H1 (cell line): ENCODE results near the gene CFL2. TPM values are rescaled to one million over a fixed set of nuclear protein-coding genes. Genes with fewer than 3 reads are reported as not detected.

ENCODE experiments used
- CTCF ChIA-PET: fragments of 300-600 bp; sonication (Branson Sonifier 250); formaldehyde crosslinking; loops from one replicate; lab custom pipeline; 2021; ENCODE audit not compliant: partially characterized antibody; lab: Charles Lee
- POLR2A ChIA-PET: fragments of 300-600 bp; sonication (Branson Sonifier 250); formaldehyde crosslinking; loops from one replicate; lab custom pipeline; 2021; ENCODE audit warnings: inconsistent platforms; ENCODE audit not compliant: partially characterized antibody; lab: Charles Lee
- DNase-seq, 2 experiments: peaks; one replicate each; pipeline versions ENCODE4 v3.0.0 to v3.0.0-alpha.2; 2010 to 2022; ENCODE audit warnings: low spot score in 2 of 2, low read depth in 1 of 2, mixed read lengths in 1 of 2
- FAIRE-seq: peaks from 2 replicates; lab custom pipeline; 2011; peaks lifted over from hg19 to GRCh38; lab: Jason Lieb, UNC
- H2AFZ ChIP-seq: 2 replicates; pipeline ENCODE4 v1.8.1; 2012; ENCODE audit warnings: low read length, inconsistent platforms
- H2AK5ac ChIP-seq: 2 replicates; pipeline ENCODE4 v1.6.1; 2013; ENCODE audit warnings: low read depth, low read length
- H2BK120ac ChIP-seq: replicated peaks from 2 replicates; pipeline ENCODE3; 2013; ENCODE audit warnings: low read depth, low read length, inconsistent platforms
- H2BK12ac ChIP-seq: 2 replicates; pipeline ENCODE4 v1.6.1; 2013; ENCODE audit warnings: low read depth, low read length
- H2BK15ac ChIP-seq: 2 replicates; pipeline ENCODE4 v1.6.1; 2013; ENCODE audit warnings: low read length
- H2BK20ac ChIP-seq: 2 replicates; pipeline ENCODE4 v1.6.1; 2013; ENCODE audit warnings: low read length
- H2BK5ac ChIP-seq: 2 replicates; pipeline ENCODE4 v1.6.1; 2013; ENCODE audit warnings: low read depth, low read length
- H3K14ac ChIP-seq: 2 replicates; pipeline ENCODE4 v1.6.1; 2013; ENCODE audit warnings: inconsistent platforms; ENCODE audit not compliant: insufficient read length
- H3K18ac ChIP-seq: 2 replicates; pipeline ENCODE4 v1.6.1; 2013; ENCODE audit warnings: low read length; ENCODE audit errors: extremely low read depth
- H3K23ac ChIP-seq: 2 replicates; pipeline ENCODE4 v1.6.1; 2013; ENCODE audit warnings: inconsistent platforms; ENCODE audit not compliant: insufficient read length
- H3K23me2 ChIP-seq: 2 replicates; pipeline ENCODE4 v1.6.1; 2013; ENCODE audit warnings: low read depth, low read length
- H3K27ac ChIP-seq: 2 replicates; pipeline ENCODE4 v1.6.1; 2011; ENCODE audit warnings: low read depth, low read length, inconsistent platforms
- H3K27me3 ChIP-seq, 4 experiments: replicated peaks in 1 of 4; 1 replicate in 1 of 4; 2 replicates in 3 of 4; pipeline versions ENCODE4 v1.6.1 to v1.8.1; 2011 to 2013; ENCODE audit warnings: low read length in 3 of 4, mild to moderate bottlenecking in 3 of 4, inconsistent platforms in 2 of 4, mixed read lengths in 2 of 4, moderate library complexity in 1 of 4; ENCODE audit not compliant: control insufficient read depth in 3 of 4, insufficient read depth in 3 of 4; ENCODE audit errors: extremely low read depth in 1 of 4
- H3K36me3 ChIP-seq, 4 experiments: 2 replicates each; pipeline versions ENCODE4 v1.6.1 to v1.8.1; 2011 to 2013; ENCODE audit warnings: mild to moderate bottlenecking in 4 of 4, low read length in 3 of 4, moderate library complexity in 2 of 4, control low read depth in 1 of 4, inconsistent platforms in 1 of 4; ENCODE audit not compliant: insufficient read depth in 4 of 4, control insufficient read depth in 2 of 4
- H3K4ac ChIP-seq: replicated peaks from 2 replicates; pipeline ENCODE3; 2013; ENCODE audit warnings: low read length, low read depth, mixed read lengths, inconsistent platforms; ENCODE audit not compliant: insufficient read length
- H3K4me1 ChIP-seq, 4 experiments: replicated peaks in 1 of 4; 1 replicate in 1 of 4; 2 replicates in 3 of 4; pipeline versions ENCODE4 v1.6.1 to v1.8.1; 2011 to 2013; ENCODE audit warnings: low read length in 3 of 4, inconsistent platforms in 2 of 4, mixed read lengths in 1 of 4; ENCODE audit not compliant: insufficient read depth in 4 of 4, control insufficient read depth in 3 of 4
- H3K4me2 ChIP-seq, 2 experiments: 2 replicates each; pipeline versions ENCODE4 v1.6.1 to v1.8.1; 2011 to 2013; ENCODE audit warnings: low read depth in 2 of 2, low read length in 2 of 2, control low read depth in 1 of 2, inconsistent platforms in 1 of 2, mild to moderate bottlenecking in 1 of 2; ENCODE audit not compliant: insufficient read depth in 1 of 2
- H3K4me3 ChIP-seq, 4 experiments: fragments of 200-600, 300-600 bp in 1 of 4; sonication (generic), shearing (Covaris generic), sonication (Bioruptor Twin) in 1 of 4; 2 replicates each; pipeline versions ENCODE4 v1.5.1 to v1.8.1; 2011 to 2016; ENCODE audit warnings: low read length in 4 of 4, low read depth in 3 of 4, control low read depth in 2 of 4, inconsistent platforms in 2 of 4, mild to moderate bottlenecking in 2 of 4, mixed read lengths in 1 of 4, moderate library complexity in 1 of 4; ENCODE audit not compliant: insufficient read depth in 2 of 4; ENCODE audit errors: extremely low read depth in 1 of 4
- H3K56ac ChIP-seq: replicated peaks from 2 replicates; pipeline ENCODE3; 2013; ENCODE audit warnings: low read depth, mild to moderate bottlenecking, mixed read lengths, low read length, inconsistent platforms; ENCODE audit not compliant: insufficient read length
- H3K79me1 ChIP-seq: 2 replicates; pipeline ENCODE4 v1.6.1; 2013; ENCODE audit warnings: low read depth, low read length, control low read depth
- H3K79me2 ChIP-seq, 2 experiments: 2 replicates each; pipeline versions ENCODE4 v1.6.1 to v1.8.1; 2012 to 2013; ENCODE audit warnings: low read length in 2 of 2, mild to moderate bottlenecking in 2 of 2, inconsistent platforms in 1 of 2; ENCODE audit not compliant: insufficient read depth in 2 of 2, control insufficient read depth in 1 of 2
- H3K9ac ChIP-seq, 4 experiments: replicated peaks in 1 of 4; 1 replicate in 1 of 4; 2 replicates in 3 of 4; pipeline versions ENCODE4 v1.6.1 to v1.8.1; 2011 to 2013; ENCODE audit warnings: low read depth in 3 of 4, low read length in 3 of 4, control low read depth in 2 of 4, mild to moderate bottlenecking in 2 of 4, moderate library complexity in 2 of 4, inconsistent platforms in 1 of 4; ENCODE audit errors: extremely low read depth in 1 of 4
- H3K9me3 ChIP-seq, 2 experiments: 2 replicates each; pipeline versions ENCODE4 v1.6.1 to v1.8.1; 2012 to 2013; ENCODE audit warnings: mild to moderate bottlenecking in 2 of 2, moderate library complexity in 2 of 2, control low read depth in 1 of 2, inconsistent platforms in 1 of 2, low read depth in 1 of 2, low read length in 1 of 2, mixed read lengths in 1 of 2; ENCODE audit not compliant: insufficient read depth in 2 of 2
- H4K20me1 ChIP-seq, 2 experiments: replicated peaks in 1 of 2; 2 replicates each; pipeline versions ENCODE3 to v1.8.1; 2011 to 2013; ENCODE audit warnings: inconsistent platforms in 2 of 2, low read length in 2 of 2, mild to moderate bottlenecking in 1 of 2; ENCODE audit not compliant: insufficient read depth in 2 of 2, control insufficient read depth in 1 of 2
- H4K5ac ChIP-seq: 2 replicates; pipeline ENCODE4 v1.6.1; 2013; ENCODE audit warnings: low read length, low read depth, mixed read lengths, inconsistent platforms; ENCODE audit not compliant: insufficient read length
- H4K8ac ChIP-seq: 2 replicates; pipeline ENCODE4 v1.8.0; 2013; ENCODE audit warnings: mild to moderate bottlenecking, moderate library complexity, low read length, inconsistent platforms; ENCODE audit not compliant: insufficient read depth; ENCODE audit errors: extremely low read depth
- H4K91ac ChIP-seq: replicated peaks from 2 replicates; pipeline ENCODE3; 2013; ENCODE audit warnings: low read length, mixed read lengths, inconsistent platforms; ENCODE audit not compliant: insufficient read length
- CREB1 ChIP-seq: IDR thresholded peaks from 2 replicates; pipeline ENCODE4 v1.6.1; 2012; ENCODE audit warnings: inconsistent platforms
- FOSL1 ChIP-seq: IDR thresholded peaks from 2 replicates; pipeline ENCODE4 v1.6.1; 2011; ENCODE audit warnings: mild to moderate bottlenecking, low read depth, low read length, moderate library complexity; ENCODE audit not compliant: insufficient read depth
- whole genome bisulfite sequencing, 2 experiments: shearing (Covaris generic) in 1 of 2; methylation state at CpG; one replicate each; pipeline versions ENCODE4 v1.1.6 to v1.1.7; 2013 to 2015; ENCODE audit warnings: low lambda C conversion rate in 2 of 2, mixed read lengths in 2 of 2, inconsistent platforms in 1 of 2, low coverage in 1 of 2, missing lambda C conversion rate in 1 of 2; ENCODE audit not compliant: insufficient replicate concordance in 2 of 2, insufficient coverage in 1 of 2, insufficient read length in 1 of 2; ENCODE audit errors: extremely low coverage in 1 of 2, missing lambda C conversion rate in 1 of 2; 5-methylcytosine and 5-hydroxymethylcytosine counted together
- polyA plus RNA-seq, 7 experiments: library from polyadenylated mRNA; depleted of rRNA in 3 of 7; stranded (reverse) in 5 of 7; unstranded in 2 of 7; fragments of >200 nt in 5 of 7; fragments of 200-250 nt in 2 of 7; gene quantifications; 1 replicate in 5 of 7; 2 replicates in 1 of 7; 4 replicates in 1 of 7; pipeline versions ENCODE4 v1.2.1 to v1.2.3, GENCODE V29; 2011 to 2013; ENCODE audit warnings: missing spikeins in 2 of 7, mixed read lengths in 2 of 7
- total RNA-seq: library from RNA; stranded (reverse); fragmentation: NEBNext Ultra II Directional; extraction: Animal tissue kit (Norgen Biotek cat#: 25700); gene quantifications from 2 replicates; pipeline ENCODE4 v1.2.1, GENCODE V29; 2021
- TF ChIP-seq, protein P1 (sequence below): IDR thresholded peaks from 2 replicates; pipeline ENCODE4 v1.6.1; 2012; ENCODE audit warnings: low read length, inconsistent platforms

Gene CFL2
- total and polyA plus RNA-seq, 2 of the 8 experiments (the other 6 are each of a cell fraction or from before 2014, with no cell fraction given), result 9.7 to 20.5 TPM

DNA sequence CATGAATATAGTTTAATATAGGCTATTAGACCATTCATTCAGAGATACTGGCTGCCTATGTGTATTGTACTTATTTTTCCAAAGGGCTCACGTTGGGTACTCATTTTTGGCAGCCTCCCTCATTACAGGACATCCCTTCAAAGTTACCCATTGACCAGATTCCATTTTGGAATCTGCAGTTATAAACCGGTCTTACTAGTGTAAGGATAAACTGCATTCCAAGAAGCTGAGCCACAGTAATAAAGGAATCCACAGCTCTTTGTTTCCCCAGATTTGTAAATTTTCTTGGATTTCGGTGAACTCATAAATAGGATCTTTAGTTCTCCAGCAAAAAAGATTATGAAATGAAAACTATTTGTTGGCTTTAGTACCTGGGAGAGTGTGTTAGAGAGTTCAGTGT lies 18.9 kb upstream of the CFL2 start:
- no peak overlapping the region for H2BK5ac ChIP-seq
- no peaks in the 10 kb centered on the region for H3K79me1 ChIP-seq
- ChIA-PET CTCF (interaction anchor here (0.6 to 2.9 kb wide), 6 partner anchors 9 to 96 kb away, joined by 3 to 37 read pairs (median 6); no protein-coding TSS in a partner anchor), POLR2A (interaction anchor here (0.7 to 2.6 kb wide), 4 partner anchors 10 to 40 kb away, joined by 3 to 9 read pairs (median 4); no protein-coding TSS in a partner anchor)
- H3K27ac ChIP-seq, result no peak overlapping the region
- H3K56ac ChIP-seq, result no peak overlapping the region
- no peak overlapping the region for H3K14ac ChIP-seq
- no peak overlapping the region for H2AFZ ChIP-seq
- WGBS, 2 experiments, result 93% methylated on average over 3 of the region's 3 CpGs; no CpG with 5 or more reads in 1 of the 2 experiments
- no peak for DNase-seq
- no peak overlapping the region for H3K18ac ChIP-seq
- no peak overlapping the region for H3K9ac ChIP-seq
- no peak overlapping the region for H3K23ac ChIP-seq
- no peaks in the 10 kb centered on the region for H3K9me3 ChIP-seq
- H2BK20ac ChIP-seq, result no peak overlapping the region
- no peak overlapping the region for H2BK15ac ChIP-seq
- no peak overlapping the region for H4K5ac ChIP-seq
- H4K20me1 ChIP-seq, result peaks cover 0 to 5% of the 10 kb centered on the region in 2 experiments
- H3K79me2 ChIP-seq, result no peaks in the 10 kb centered on the region
- no peak for FAIRE-seq
- H2BK120ac ChIP-seq, result no peak overlapping the region
- H3K4me1 ChIP-seq, result no peaks in the 10 kb centered on the region
- H2AK5ac ChIP-seq, result no peak overlapping the region
- peaks cover 4% of the 10 kb centered on the region; the same call in 1 of the 2 replicates for H3K23me2 ChIP-seq
- H3K36me3 ChIP-seq, result no peaks in the 10 kb centered on the region
- no peak overlapping the region for H3K4me2 ChIP-seq
- H3K4ac ChIP-seq, result no peak overlapping the region
- no peak overlapping the region for H3K4me3 ChIP-seq
- no peaks in the 10 kb centered on the region for H3K27me3 ChIP-seq
- H4K91ac ChIP-seq, result no peak overlapping the region
- no peak overlapping the region for H4K8ac ChIP-seq
- no peak overlapping the region for H2BK12ac ChIP-seq
- TF ChIP-seq CREB1 (no peak), FOSL1 (no peak)
- TF ChIP-seq, protein P1, sequence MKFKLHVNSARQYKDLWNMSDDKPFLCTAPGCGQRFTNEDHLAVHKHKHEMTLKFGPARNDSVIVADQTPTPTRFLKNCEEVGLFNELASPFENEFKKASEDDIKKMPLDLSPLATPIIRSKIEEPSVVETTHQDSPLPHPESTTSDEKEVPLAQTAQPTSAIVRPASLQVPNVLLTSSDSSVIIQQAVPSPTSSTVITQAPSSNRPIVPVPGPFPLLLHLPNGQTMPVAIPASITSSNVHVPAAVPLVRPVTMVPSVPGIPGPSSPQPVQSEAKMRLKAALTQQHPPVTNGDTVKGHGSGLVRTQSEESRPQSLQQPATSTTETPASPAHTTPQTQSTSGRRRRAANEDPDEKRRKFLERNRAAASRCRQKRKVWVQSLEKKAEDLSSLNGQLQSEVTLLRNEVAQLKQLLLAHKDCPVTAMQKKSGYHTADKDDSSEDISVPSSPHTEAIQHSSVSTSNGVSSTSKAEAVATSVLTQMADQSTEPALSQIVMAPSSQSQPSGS, result no peak
